Neuron (in vitro differentiated cells): ENCODE data around the gene TSC2.

Experiments used
- H2AFZ ChIP-seq: one replicate; pipeline ENCODE4 v1.6.1; 2013; ENCODE audit warnings: low read depth, mild to moderate bottlenecking, inconsistent platforms, low read length, moderate library complexity
- H3K27me3 ChIP-seq: one replicate; pipeline ENCODE4 v1.6.1; 2013; ENCODE audit warnings: low read length; ENCODE audit not compliant: insufficient read depth
- H3K36me3 ChIP-seq: one replicate; pipeline ENCODE4 v1.6.1; 2013; ENCODE audit warnings: low read length; ENCODE audit not compliant: insufficient read depth
- H3K4me1 ChIP-seq: one replicate; pipeline ENCODE4 v1.6.1; 2013; ENCODE audit warnings: low read length; ENCODE audit not compliant: insufficient read depth
- H3K4me3 ChIP-seq: 2 replicates; pipeline ENCODE4 v1.5.1; 2013; ENCODE audit warnings: mild to moderate bottlenecking, low read length, moderate library complexity
- H3K9me3 ChIP-seq: one replicate; pipeline ENCODE4 v1.6.1; 2013; ENCODE audit warnings: low read length

TSC2 gene

GRCh38 chr16:2047330-2048115, at the start of gene TSC2, which contains the start of gene NTHL1:
TSC2 (plus strand) TSS chr16:2047985; CDS start chr16:2048616, 631 bp downstream.
NTHL1 (minus strand) TSS chr16:2047834; CDS start chr16:2047823, 11 bp downstream.
- peaks cover 15% of the 10 kb centered on the region for H3K4me1 ChIP-seq

GRCh38 chr16:1998360-1998835, 49.4 kb upstream of the TSC2 start:
- peaks cover 61% of the 10 kb centered on the region for H3K36me3 ChIP-seq
- H3K4me3 ChIP-seq = no peak overlapping the region
- H2AFZ ChIP-seq = no peak overlapping the region
- H3K4me1 ChIP-seq = no peaks in the 10 kb centered on the region
- H3K27me3 ChIP-seq = peaks cover under 1% of the 10 kb centered on the region
- H3K9me3 ChIP-seq = no peaks in the 10 kb centered on the region

More at GRCh38 chr16:2047330-2048115, at the start of gene TSC2, which contains the start of gene NTHL1:
- peaks cover 17% of the 10 kb centered on the region for H3K36me3 ChIP-seq
- H3K4me3 ChIP-seq = peak within 1 kb of the TSS; percentile 84
- no peaks in the 10 kb centered on the region for H3K9me3 ChIP-seq
- H3K27me3 ChIP-seq = no peaks in the 10 kb centered on the region
- H2AFZ ChIP-seq = peak within 1 kb of the TSS; percentile 89

GRCh38 chr16:1998852-1999801, 48.7 kb upstream of the TSC2 start:
- Histone ChIP-seq H3K36me3 (peaks cover 63% of the 10 kb centered on the region), H3K9me3 (no peaks in the 10 kb centered on the region), H2AFZ (no peak overlapping the region), H3K4me1 (peaks cover 5% of the 10 kb centered on the region), H3K27me3 (no peaks in the 10 kb centered on the region), H3K4me3 (no peak overlapping the region)

- Histone ChIP-seq H3K9me3 (no peaks in the 10 kb centered on the region), H3K36me3 (peaks cover 63% of the 10 kb centered on the region), H3K4me3 (no peak overlapping the region), H3K27me3 (no peaks in the 10 kb centered on the region), H3K4me1 (peaks cover 13% of the 10 kb centered on the region), H2AFZ (no peak overlapping the region)
Measured at GRCh38 chr16:1999866-2000514, 47.8 kb upstream of the TSC2 start.

GRCh38 chr16:2001035-2001434, 46.8 kb upstream of the TSC2 start:
- Histone ChIP-seq H3K9me3 (no peaks in the 10 kb centered on the region), H3K4me1 (peaks cover 22% of the 10 kb centered on the region), H3K4me3 (no peak overlapping the region), H3K36me3 (peaks cover 63% of the 10 kb centered on the region), H2AFZ (no peak overlapping the region), H3K27me3 (no peaks in the 10 kb centered on the region)

GRCh38 chr16:2001456-2002355, 46.1 kb upstream of the TSC2 start:
- Histone ChIP-seq H3K9me3 (no peaks in the 10 kb centered on the region), H3K36me3 (peaks cover 62% of the 10 kb centered on the region), H2AFZ (no peak overlapping the region), H3K27me3 (no peaks in the 10 kb centered on the region), H3K4me3 (no peak overlapping the region), H3K4me1 (peaks cover 24% of the 10 kb centered on the region)

- Histone ChIP-seq H3K4me1 (peaks cover 30% of the 10 kb centered on the region), H3K4me3 (no peak overlapping the region), H2AFZ (no peak overlapping the region), H3K27me3 (no peaks in the 10 kb centered on the region), H3K9me3 (no peaks in the 10 kb centered on the region), H3K36me3 (peaks cover 56% of the 10 kb centered on the region)
Measured at GRCh38 chr16:2002406-2003230, 45.2 kb upstream of the TSC2 start.

GRCh38 chr16:2003231-2003826, 44.5 kb upstream of the TSC2 start:
- H3K4me1 ChIP-seq = peaks cover 37% of the 10 kb centered on the region
- no peaks in the 10 kb centered on the region for H3K27me3 ChIP-seq
- H3K36me3 ChIP-seq = peaks cover 52% of the 10 kb centered on the region
- H2AFZ ChIP-seq = no peak overlapping the region
- no peaks in the 10 kb centered on the region for H3K9me3 ChIP-seq
- H3K4me3 ChIP-seq = no peak overlapping the region

DNA sequence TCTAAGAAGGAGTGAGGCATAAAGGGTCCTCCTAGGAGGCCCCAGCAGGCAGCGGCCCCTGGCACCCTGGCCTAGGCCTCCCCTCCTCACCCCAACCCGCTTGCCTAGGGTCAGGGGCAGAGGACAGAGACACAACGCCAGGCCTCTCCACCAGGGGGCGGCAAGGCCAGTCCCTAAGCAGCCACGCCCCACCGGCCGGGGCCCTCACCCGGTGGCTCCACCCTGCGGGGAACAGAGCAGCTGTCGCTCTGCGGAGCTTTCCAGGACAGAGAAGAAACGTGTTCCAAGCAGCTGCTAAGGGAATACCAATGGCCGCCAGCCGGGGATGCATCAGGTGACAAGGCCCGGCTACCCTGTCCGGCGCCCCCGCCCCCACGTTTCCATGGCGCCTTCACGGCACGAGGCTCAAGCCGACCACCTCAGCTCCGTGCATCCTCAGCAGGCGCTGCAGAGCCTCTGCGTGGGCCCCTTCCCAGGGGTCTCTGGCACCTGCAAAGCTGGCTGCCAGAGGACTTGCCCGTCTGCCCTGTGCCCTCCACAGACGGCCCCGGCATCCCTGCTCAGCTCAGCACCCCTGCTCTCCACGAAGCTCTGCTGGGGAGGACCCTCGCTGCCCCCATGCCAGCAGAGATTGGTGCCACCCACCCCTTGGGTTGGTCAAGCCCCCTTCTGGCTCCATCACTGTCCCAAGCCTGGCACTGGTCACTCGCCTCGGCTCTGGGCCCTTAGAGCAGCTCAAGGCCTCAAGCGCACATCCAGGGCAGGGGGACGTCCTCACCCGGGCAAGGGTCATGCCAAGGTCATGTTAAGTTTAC, 43.8 kb upstream of the TSC2 start:
- peaks cover 47% of the 10 kb centered on the region for H3K36me3 ChIP-seq
- no peak overlapping the region for H2AFZ ChIP-seq
- peaks cover 44% of the 10 kb centered on the region for H3K4me1 ChIP-seq
- H3K4me3 ChIP-seq = no peak overlapping the region
- H3K9me3 ChIP-seq = no peaks in the 10 kb centered on the region
- no peaks in the 10 kb centered on the region for H3K27me3 ChIP-seq

GRCh38 chr16:2004795-2005517, 42.8 kb upstream of the TSC2 start:
- Histone ChIP-seq H3K4me3 (no peak overlapping the region), H2AFZ (no peak overlapping the region), H3K36me3 (peaks cover 38% of the 10 kb centered on the region), H3K4me1 (peaks cover 45% of the 10 kb centered on the region), H3K9me3 (no peaks in the 10 kb centered on the region), H3K27me3 (no peaks in the 10 kb centered on the region)
